Progenitor cell of endocrine pancreas (in vitro differentiated cells): ENCODE results near the gene TAF10. TPM values are rescaled to one million over a fixed set of nuclear protein-coding genes. Genes with fewer than 3 reads are reported as not detected.
A peak's percentile ranks its signal among the peaks of the same experiment; 100 is the strongest.

Experiments
- DNase-seq: peaks from one replicate; pipeline ENCODE4 v3.0.0; 2021; ENCODE audit warnings: low spot score; ENCODE audit not compliant: unreplicated experiment
- H3K27ac Mint-ChIP-seq: 2 replicates; pipeline ENCODE4 v1.8.0; 2021; ENCODE audit warnings: mild to moderate bottlenecking, moderate library complexity, mixed read lengths
- H3K27me3 Mint-ChIP-seq: 2 replicates; pipeline ENCODE4 v1.8.0; 2021; ENCODE audit warnings: mixed read lengths
- H3K36me3 Mint-ChIP-seq: 2 replicates; pipeline ENCODE4 v1.8.0; 2022; ENCODE audit warnings: mixed read lengths; ENCODE audit not compliant: insufficient read depth
- H3K4me1 Mint-ChIP-seq: 2 replicates; pipeline ENCODE4 v1.8.0; 2021; ENCODE audit warnings: low read depth, mixed read lengths
- H3K4me3 Mint-ChIP-seq: 2 replicates; pipeline ENCODE4 v1.8.0; 2021; ENCODE audit warnings: low read depth, mild to moderate bottlenecking, moderate library complexity, mixed read lengths
- H3K9me3 Mint-ChIP-seq: 2 replicates; pipeline ENCODE4 v1.8.0; 2021; ENCODE audit warnings: low read depth, mixed read lengths
- total RNA-seq: library from RNA; stranded (reverse); gene quantifications from 2 replicates; pipeline ENCODE4 v1.2.1, GENCODE V29; 2021
- TF ChIP-seq, protein P1 (sequence below): fragments of 200-600 bp; sonication (generic); IDR thresholded peaks from one replicate; pipeline ENCODE4 v1.5.0; 2021; ENCODE audit warnings: antibody characterized with exemption, mild to moderate bottlenecking; ENCODE audit not compliant: unreplicated experiment

TAF10 gene
- total RNA-seq, 1 donor from 2014 or later = 148 TPM

- TF ChIP-seq, protein P1, sequence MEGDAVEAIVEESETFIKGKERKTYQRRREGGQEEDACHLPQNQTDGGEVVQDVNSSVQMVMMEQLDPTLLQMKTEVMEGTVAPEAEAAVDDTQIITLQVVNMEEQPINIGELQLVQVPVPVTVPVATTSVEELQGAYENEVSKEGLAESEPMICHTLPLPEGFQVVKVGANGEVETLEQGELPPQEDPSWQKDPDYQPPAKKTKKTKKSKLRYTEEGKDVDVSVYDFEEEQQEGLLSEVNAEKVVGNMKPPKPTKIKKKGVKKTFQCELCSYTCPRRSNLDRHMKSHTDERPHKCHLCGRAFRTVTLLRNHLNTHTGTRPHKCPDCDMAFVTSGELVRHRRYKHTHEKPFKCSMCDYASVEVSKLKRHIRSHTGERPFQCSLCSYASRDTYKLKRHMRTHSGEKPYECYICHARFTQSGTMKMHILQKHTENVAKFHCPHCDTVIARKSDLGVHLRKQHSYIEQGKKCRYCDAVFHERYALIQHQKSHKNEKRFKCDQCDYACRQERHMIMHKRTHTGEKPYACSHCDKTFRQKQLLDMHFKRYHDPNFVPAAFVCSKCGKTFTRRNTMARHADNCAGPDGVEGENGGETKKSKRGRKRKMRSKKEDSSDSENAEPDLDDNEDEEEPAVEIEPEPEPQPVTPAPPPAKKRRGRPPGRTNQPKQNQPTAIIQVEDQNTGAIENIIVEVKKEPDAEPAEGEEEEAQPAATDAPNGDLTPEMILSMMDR = no peak
- Mint-ChIP-seq H3K27ac (no peak overlapping the region), H3K4me1 (peaks cover 1% of the 10 kb centered on the region), H3K27me3 (no peaks in the 10 kb centered on the region), H3K36me3 (peaks cover 11% of the 10 kb centered on the region), H3K4me3 (no peak overlapping the region), H3K9me3 (no peaks in the 10 kb centered on the region)
- DNase-seq = no peak
Observed at GRCh38 chr11:6622261-6623171, 10.5 kb upstream of the TAF10 start.

DNA sequence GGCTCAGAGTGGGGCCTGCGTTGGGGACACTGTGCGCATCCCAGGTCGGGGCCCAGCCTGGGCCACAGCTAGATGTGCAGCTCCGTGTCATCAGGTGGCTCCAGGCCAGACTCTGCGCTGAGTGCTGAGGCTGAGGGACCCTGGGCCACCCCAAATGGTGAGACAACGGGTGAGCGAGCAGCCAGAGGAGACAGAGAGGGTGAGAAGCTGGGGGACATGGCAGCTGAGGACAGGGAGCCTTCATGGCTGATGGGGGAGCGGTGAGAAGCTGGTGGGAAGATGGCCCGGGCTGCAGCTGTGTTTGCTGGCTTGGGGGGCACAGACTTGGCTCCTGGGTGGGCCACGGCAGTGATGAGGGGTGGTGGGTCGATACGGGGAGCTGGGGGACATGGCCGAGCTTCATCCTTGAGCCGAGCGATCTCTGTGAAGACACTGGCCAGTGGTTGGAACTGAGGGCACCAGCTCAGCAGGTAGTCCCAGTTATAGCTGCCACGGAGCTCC is 9.7 kb upstream of the TAF10 start:
- TF ChIP-seq, protein P1 = no peak
- no peak overlapping the region for H3K4me3 Mint-ChIP-seq
- no peaks in the 10 kb centered on the region for H3K9me3 Mint-ChIP-seq
- no peak for DNase-seq
- peak overlapping the region; percentile 62 for H3K27ac Mint-ChIP-seq
- peaks cover 1% of the 10 kb centered on the region for H3K4me1 Mint-ChIP-seq
- H3K27me3 Mint-ChIP-seq = no peaks in the 10 kb centered on the region
- H3K36me3 Mint-ChIP-seq = peaks cover 8% of the 10 kb centered on the region

DNA sequence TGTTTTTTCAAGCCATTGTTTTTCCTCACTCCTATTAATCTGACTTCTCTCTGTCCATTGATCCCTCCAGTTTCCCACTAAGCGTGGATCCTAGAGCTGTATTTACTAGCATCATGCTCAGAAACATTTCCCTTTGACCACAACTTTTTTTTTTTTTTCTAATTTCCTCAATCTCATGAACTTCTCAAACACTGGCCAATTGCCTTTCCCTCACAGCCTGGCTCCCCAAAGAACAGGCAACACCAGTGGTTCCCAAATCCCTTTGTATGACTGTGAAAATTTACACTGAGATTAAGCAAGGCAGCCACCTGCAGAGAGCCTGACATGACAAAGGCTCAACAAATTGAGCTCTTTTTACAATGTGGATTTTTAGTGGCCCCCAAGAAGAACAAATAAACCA is 8.6 kb upstream of the TAF10 start:
- DNase-seq = no peak
- Mint-ChIP-seq H3K36me3 (peaks cover 7% of the 10 kb centered on the region), H3K4me3 (no peak overlapping the region), H3K27me3 (no peaks in the 10 kb centered on the region), H3K4me1 (peaks cover 1% of the 10 kb centered on the region), H3K9me3 (no peaks in the 10 kb centered on the region), H3K27ac (no peak overlapping the region)
- TF ChIP-seq, protein P1 = no peak

GRCh38 chr11:6619004-6619745 is 7.2 kb upstream of the TAF10 start, which contains the start of gene TPP1:
Gene TPP1, minus strand, starts transcription at chr11:6619422. Its CDS starts 22 bp downstream, at chr11:6619400.
- TF ChIP-seq, protein P1 = no peak
- Mint-ChIP-seq H3K36me3 (peaks cover 3% of the 10 kb centered on the region), H3K27me3 (no peaks in the 10 kb centered on the region), H3K4me3 (no peak within 1 kb of the TSS), H3K4me1 (peaks cover 1% of the 10 kb centered on the region), H3K9me3 (no peaks in the 10 kb centered on the region), H3K27ac (peak within 1 kb of the TSS; percentile 50)
- DNase-seq = peak; percentile 79
